ENCODE data around the gene OLIG3.

Gene OLIG3

DNA sequence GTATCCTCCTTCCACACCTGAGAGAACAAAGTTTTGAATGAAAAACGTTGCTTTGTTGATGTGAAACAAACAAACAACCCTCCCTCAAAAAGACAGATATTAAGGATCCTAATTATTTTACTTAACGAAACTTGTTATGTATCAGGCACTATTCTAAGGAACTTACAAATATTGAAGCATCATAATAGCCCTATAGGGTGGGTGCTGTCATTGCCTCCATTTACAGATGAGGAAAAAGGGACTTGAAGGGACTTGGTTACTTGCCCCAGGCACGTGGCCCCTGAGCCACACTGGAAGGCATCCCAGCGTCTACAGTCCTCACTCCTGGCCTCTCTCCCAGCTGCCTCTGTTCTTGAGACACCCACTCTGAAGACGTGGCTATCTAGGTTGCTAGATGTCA is 20.2 kb upstream of the OLIG3 start:
- TF ChIP-seq, protein P1, sequence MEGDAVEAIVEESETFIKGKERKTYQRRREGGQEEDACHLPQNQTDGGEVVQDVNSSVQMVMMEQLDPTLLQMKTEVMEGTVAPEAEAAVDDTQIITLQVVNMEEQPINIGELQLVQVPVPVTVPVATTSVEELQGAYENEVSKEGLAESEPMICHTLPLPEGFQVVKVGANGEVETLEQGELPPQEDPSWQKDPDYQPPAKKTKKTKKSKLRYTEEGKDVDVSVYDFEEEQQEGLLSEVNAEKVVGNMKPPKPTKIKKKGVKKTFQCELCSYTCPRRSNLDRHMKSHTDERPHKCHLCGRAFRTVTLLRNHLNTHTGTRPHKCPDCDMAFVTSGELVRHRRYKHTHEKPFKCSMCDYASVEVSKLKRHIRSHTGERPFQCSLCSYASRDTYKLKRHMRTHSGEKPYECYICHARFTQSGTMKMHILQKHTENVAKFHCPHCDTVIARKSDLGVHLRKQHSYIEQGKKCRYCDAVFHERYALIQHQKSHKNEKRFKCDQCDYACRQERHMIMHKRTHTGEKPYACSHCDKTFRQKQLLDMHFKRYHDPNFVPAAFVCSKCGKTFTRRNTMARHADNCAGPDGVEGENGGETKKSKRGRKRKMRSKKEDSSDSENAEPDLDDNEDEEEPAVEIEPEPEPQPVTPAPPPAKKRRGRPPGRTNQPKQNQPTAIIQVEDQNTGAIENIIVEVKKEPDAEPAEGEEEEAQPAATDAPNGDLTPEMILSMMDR (IDR thresholded peaks at IDR 0.05; ENCODE audit: low read depth, low read length, missing control alignments) = no peak

DNA sequence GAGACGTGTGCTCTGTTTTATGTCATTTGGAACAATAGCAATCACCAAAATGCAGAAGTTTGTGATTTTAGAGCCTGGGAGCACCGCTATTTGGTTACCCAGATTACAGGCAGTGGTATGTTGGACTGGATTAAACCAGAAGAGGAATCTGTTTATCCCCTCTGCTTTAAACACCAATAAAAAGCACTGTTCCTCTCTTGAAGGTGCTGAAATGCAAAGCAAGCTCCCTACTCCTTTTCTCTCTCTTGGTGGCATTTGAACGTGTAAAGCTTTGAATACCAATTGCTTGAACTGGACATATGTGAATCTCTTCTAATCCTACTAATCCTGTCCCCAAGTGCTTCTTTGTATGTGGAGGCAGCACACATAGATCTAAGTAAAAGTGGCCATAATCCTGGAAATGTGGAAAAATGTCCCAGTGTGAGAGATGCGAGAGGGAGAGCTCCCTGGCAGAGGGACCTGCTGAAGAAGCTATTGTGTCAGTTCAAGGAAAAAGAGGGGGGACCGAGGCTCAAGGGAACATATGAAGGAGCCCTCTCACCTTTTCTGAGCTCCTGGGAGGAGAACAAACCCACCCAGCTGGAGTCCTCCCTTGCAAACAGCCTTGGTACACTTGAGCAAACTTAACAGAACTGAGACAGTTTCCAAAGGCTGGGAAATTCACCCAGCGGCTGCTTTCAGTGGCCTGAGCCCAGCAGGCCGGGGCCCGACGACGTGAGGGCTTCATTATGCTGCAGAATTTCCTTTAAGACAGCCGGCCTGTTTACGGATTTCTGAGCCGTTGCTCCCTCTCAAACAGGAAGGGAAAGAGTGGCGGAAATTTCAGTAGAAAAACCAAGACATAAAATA is 18.8 kb upstream of the OLIG3 start:
- H3K4me3 ChIP-seq (ENCODE audit: low read depth, low read length) = no peak overlapping the region
- DNase-seq (ENCODE audit: low read depth) = no peak
- TF ChIP-seq, protein P1 (IDR thresholded peaks at IDR 0.05; ENCODE audit: low read depth, low read length, missing control alignments) = no peak
- in situ Hi-C loops (cut with HindIII; ENCODE audit: low sequenced_read_pairs) = no loop called here

More for the DNA sequence above, 20.2 kb upstream of the OLIG3 start:
- H3K4me3 ChIP-seq (ENCODE audit: low read depth, low read length) = no peak overlapping the region
- no peak for DNase-seq (ENCODE audit: low read depth)
- in situ Hi-C loops (cut with HindIII; ENCODE audit: low sequenced_read_pairs) = no loop called here

- DNase-seq (ENCODE audit: low read depth) = no peak
- TF ChIP-seq, protein P1 (IDR thresholded peaks at IDR 0.05; ENCODE audit: low read depth, low read length, missing control alignments) = no peak
- in situ Hi-C loops (cut with HindIII; ENCODE audit: low sequenced_read_pairs) = no loop called here
- no peak overlapping the region for H3K4me3 ChIP-seq (ENCODE audit: low read depth, low read length)
These were observed 16.7 kb upstream of the OLIG3 start for GRCh38 chr6:137510923-137511322.

- TF ChIP-seq, protein P1 (IDR thresholded peaks at IDR 0.05; ENCODE audit: low read depth, low read length, missing control alignments) = no peak
- no peak for DNase-seq (ENCODE audit: low read depth)
- in situ Hi-C loops (cut with HindIII; ENCODE audit: low sequenced_read_pairs) = no loop called here
- H3K4me3 ChIP-seq (ENCODE audit: low read depth, low read length) = no peak overlapping the region
These were observed 4.4 kb upstream of the OLIG3 start for GRCh38 chr6:137498481-137499190.

- no peak for DNase-seq (ENCODE audit: low read depth)
- in situ Hi-C loops (cut with HindIII; ENCODE audit: low sequenced_read_pairs) = no loop called here
These were observed 3.7 kb upstream of the OLIG3 start for GRCh38 chr6:137497721-137498463.

More at GRCh38 chr6:137497721-137498463, 3.7 kb upstream of the OLIG3 start:
- H3K4me3 ChIP-seq (ENCODE audit: low read depth, low read length) = no peak overlapping the region
- TF ChIP-seq, protein P1 (IDR thresholded peaks at IDR 0.05; ENCODE audit: low read depth, low read length, missing control alignments) = no peak

Data from astrocyte of the cerebellum (primary cell).